ENCODE measurements around the gene SPNS1.
A peak's percentile ranks its signal among the peaks of the same experiment; 100 is the strongest.

Gene SPNS1

DNA sequence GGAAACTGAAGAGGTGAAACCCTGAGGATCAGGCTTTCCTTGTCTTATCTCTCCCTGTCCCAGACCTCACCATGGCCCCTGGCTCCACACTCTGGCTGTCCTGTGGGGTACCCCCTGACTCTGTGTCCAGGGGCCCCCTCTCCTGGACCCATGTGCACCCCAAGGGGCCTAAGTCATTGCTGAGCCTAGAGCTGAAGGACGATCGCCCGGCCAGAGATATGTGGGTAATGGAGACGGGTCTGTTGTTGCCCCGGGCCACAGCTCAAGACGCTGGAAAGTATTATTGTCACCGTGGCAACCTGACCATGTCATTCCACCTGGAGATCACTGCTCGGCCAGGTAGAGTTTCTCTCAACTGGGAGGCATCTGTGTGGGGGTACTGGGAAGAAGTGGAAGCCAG is 41.4 kb upstream of the SPNS1 start:
- H3K27ac ChIP-seq (replicated peaks; ENCODE audit: low read length): no peak overlapping the region
- no peak overlapping the region for H3K9ac ChIP-seq (ENCODE audit: low read depth, low read length, poor library complexity)
- no peak overlapping the region for H3K23ac ChIP-seq (ENCODE audit: low read depth, low read length, poor library complexity)
- H2AFZ ChIP-seq (ENCODE audit: low read length): peak overlapping the region; percentile 41
- peak overlapping the region; percentile 49 for H4K91ac ChIP-seq (ENCODE audit: low read depth, low read length, poor library complexity)
- no peak for DNase-seq (ENCODE audit: low spot score)
- H3K4me2 ChIP-seq (ENCODE audit: insufficient read depth, low read length, poor library complexity, severe bottlenecking): no peak overlapping the region
- WGBS, 2 donors (ENCODE audit: extremely low coverage in 2 of 2, insufficient read length in 2 of 2, insufficient replicate concordance in 1 of 2): no CpG with 5 or more reads among the region's 8 CpGs
- no peaks in the 10 kb centered on the region for H3K36me3 ChIP-seq (replicated peaks in 1 of 2; ENCODE audit: control insufficient read depth in 2 of 2, insufficient read depth in 2 of 2, low read length in 2 of 2)
- H3K4me1 ChIP-seq (ENCODE audit: control insufficient read depth in 2 of 2, insufficient read depth in 1 of 2, low read depth in 1 of 2, low read length in 2 of 2): peaks cover 4% of the 10 kb centered on the region in 2 donors
- peak overlapping the region; percentile 50 for H2BK12ac ChIP-seq (ENCODE audit: low read length)
- H2BK120ac ChIP-seq (ENCODE audit: low read depth, low read length): peak overlapping the region; percentile 37
- H3K4ac ChIP-seq (ENCODE audit: low read length): no peak overlapping the region
- H3K4me3 ChIP-seq (ENCODE audit: low read length in 2 of 2): no peak overlapping the region
- H4K8ac ChIP-seq (ENCODE audit: low read depth, low read length): no peak overlapping the region
- H3K9me3 ChIP-seq (replicated peaks in 1 of 2; ENCODE audit: control insufficient read depth in 2 of 2, insufficient read depth in 1 of 2, low read depth in 1 of 2, low read length in 2 of 2): no peaks in the 10 kb centered on the region
- H2BK15ac ChIP-seq (ENCODE audit: low read length): peak overlapping the region; percentile 96
- peak overlapping the region; percentile 33 for H2BK5ac ChIP-seq (ENCODE audit: low read length)
- H3K18ac ChIP-seq (ENCODE audit: low read length): peak overlapping the region; percentile 77
- H3K27me3 ChIP-seq (ENCODE audit: control insufficient read depth in 3 of 3, insufficient read depth in 3 of 3, low read depth in 1 of 3, low read length in 3 of 3): no peaks in the 10 kb centered on the region
- no peak overlapping the region for H3K14ac ChIP-seq (ENCODE audit: low read length)
- H2AK5ac ChIP-seq (ENCODE audit: low read depth, low read length): peak overlapping the region; percentile 58
- H3K79me1 ChIP-seq (ENCODE audit: low read depth, low read length): no peaks in the 10 kb centered on the region

- Histone ChIP-seq H3K14ac (ENCODE audit: low read length) (no peak overlapping the region), H3K36me3 (replicated peaks in 1 of 2; ENCODE audit: control insufficient read depth in 2 of 2, insufficient read depth in 2 of 2, low read length in 2 of 2) (no peaks in the 10 kb centered on the region), H4K91ac (ENCODE audit: low read depth, low read length, poor library complexity) (no peak overlapping the region), H3K79me1 (ENCODE audit: low read depth, low read length) (no peaks in the 10 kb centered on the region), H2BK15ac (ENCODE audit: low read length) (no peak overlapping the region), H2BK5ac (ENCODE audit: low read length) (no peak overlapping the region), H3K27ac (replicated peaks; ENCODE audit: low read length) (no peak overlapping the region), H2AK5ac (ENCODE audit: low read depth, low read length) (no peak overlapping the region), H3K23ac (ENCODE audit: low read depth, low read length, poor library complexity) (no peak overlapping the region), H2AFZ (ENCODE audit: low read length) (no peak overlapping the region), H2BK120ac (ENCODE audit: low read depth, low read length) (no peak overlapping the region), H2BK12ac (ENCODE audit: low read length) (peak overlapping the region; percentile 8), H4K8ac (ENCODE audit: low read depth, low read length) (no peak overlapping the region), H3K9me3 (replicated peaks in 1 of 2; ENCODE audit: control insufficient read depth in 2 of 2, insufficient read depth in 1 of 2, low read depth in 1 of 2, low read length in 2 of 2) (no peaks in the 10 kb centered on the region), H3K4me1 (ENCODE audit: control insufficient read depth in 2 of 2, insufficient read depth in 1 of 2, low read depth in 1 of 2, low read length in 2 of 2) (peaks cover 4% of the 10 kb centered on the region in 2 donors), H3K4me2 (ENCODE audit: insufficient read depth, low read length, poor library complexity, severe bottlenecking) (no peak overlapping the region), H3K4ac (ENCODE audit: low read length) (no peak overlapping the region), H3K27me3 (ENCODE audit: control insufficient read depth in 3 of 3, insufficient read depth in 3 of 3, low read depth in 1 of 3, low read length in 3 of 3) (no peaks in the 10 kb centered on the region), H3K9ac (ENCODE audit: low read depth, low read length, poor library complexity) (no peak overlapping the region), H3K18ac (ENCODE audit: low read length) (no peak overlapping the region), H3K4me3 (ENCODE audit: low read length in 2 of 2) (no peak overlapping the region)
- no peak for DNase-seq (ENCODE audit: low spot score)
- WGBS, 2 donors (ENCODE audit: extremely low coverage in 2 of 2, insufficient read length in 2 of 2, insufficient replicate concordance in 1 of 2): no CpG with 5 or more reads among the region's 4 CpGs
Measured at GRCh38 chr16:28935346-28935745, 39.2 kb upstream of the SPNS1 start.

DNA sequence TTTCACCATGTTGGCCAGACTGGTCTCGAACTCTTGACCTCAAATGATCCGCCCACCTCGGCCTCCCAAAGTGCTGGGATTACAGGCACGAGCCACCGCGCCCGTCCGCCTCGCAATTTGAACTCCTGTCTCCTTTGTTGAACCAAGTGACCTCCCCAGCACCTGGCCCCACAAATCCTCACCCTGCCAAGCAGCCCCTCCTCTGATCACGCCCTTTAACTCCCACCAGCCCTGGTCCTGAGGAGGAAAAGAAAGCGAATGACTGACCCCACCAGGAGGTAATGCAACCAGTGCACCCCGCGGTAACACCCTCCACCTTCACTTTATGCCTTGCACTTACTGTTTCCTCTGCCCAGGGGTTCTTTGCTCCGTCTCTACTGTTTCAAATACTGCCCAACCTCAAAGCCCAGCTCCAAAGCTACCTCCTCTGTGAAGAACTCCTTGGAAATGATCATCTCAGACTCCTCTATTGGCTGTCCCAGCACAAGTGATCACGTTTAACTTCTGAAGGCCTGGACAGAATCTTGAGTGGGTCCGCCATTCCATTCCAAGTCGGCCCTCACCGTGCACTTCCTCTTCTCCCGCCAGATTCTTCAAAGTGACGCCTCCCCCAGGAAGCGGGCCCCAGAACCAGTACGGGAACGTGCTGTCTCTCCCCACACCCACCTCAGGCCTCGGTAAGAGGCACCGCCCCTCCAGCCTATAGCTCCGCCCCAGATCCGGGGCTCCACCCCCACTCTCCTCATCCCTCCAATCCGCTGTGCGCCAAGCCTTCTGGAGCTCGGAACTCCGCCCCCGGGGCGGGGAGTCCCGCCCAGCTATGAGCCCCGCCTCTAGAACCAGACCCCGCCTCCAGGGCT is 38.4 kb upstream of the SPNS1 start:
- H3K27ac ChIP-seq (replicated peaks; ENCODE audit: low read length): no peak overlapping the region
- DNase-seq (ENCODE audit: low spot score): no peak
- H2BK12ac ChIP-seq (ENCODE audit: low read length): no peak overlapping the region
- H3K9ac ChIP-seq (ENCODE audit: low read depth, low read length, poor library complexity): no peak overlapping the region
- no peak overlapping the region for H3K4ac ChIP-seq (ENCODE audit: low read length)
- no peak overlapping the region for H3K4me3 ChIP-seq (ENCODE audit: low read length in 2 of 2)
- no peak overlapping the region for H3K4me2 ChIP-seq (ENCODE audit: insufficient read depth, low read length, poor library complexity, severe bottlenecking)
- H3K23ac ChIP-seq (ENCODE audit: low read depth, low read length, poor library complexity): no peak overlapping the region
- no peak overlapping the region for H2BK120ac ChIP-seq (ENCODE audit: low read depth, low read length)
- H3K36me3 ChIP-seq (replicated peaks in 1 of 2; ENCODE audit: control insufficient read depth in 2 of 2, insufficient read depth in 2 of 2, low read length in 2 of 2): no peaks in the 10 kb centered on the region
- H3K27me3 ChIP-seq (ENCODE audit: control insufficient read depth in 3 of 3, insufficient read depth in 3 of 3, low read depth in 1 of 3, low read length in 3 of 3): no peaks in the 10 kb centered on the region
- no peak overlapping the region for H4K91ac ChIP-seq (ENCODE audit: low read depth, low read length, poor library complexity)
- no CpG with 5 or more reads among the region's 36 CpGs for WGBS, 2 donors (ENCODE audit: extremely low coverage in 2 of 2, insufficient read length in 2 of 2, insufficient replicate concordance in 1 of 2)
- H4K8ac ChIP-seq (ENCODE audit: low read depth, low read length): no peak overlapping the region
- no peaks in the 10 kb centered on the region for H3K79me1 ChIP-seq (ENCODE audit: low read depth, low read length)
- H2BK5ac ChIP-seq (ENCODE audit: low read length): no peak overlapping the region
- H3K9me3 ChIP-seq (replicated peaks in 1 of 2; ENCODE audit: control insufficient read depth in 2 of 2, insufficient read depth in 1 of 2, low read depth in 1 of 2, low read length in 2 of 2): no peaks in the 10 kb centered on the region
- peak overlapping the region; percentile 21 for H2BK15ac ChIP-seq (ENCODE audit: low read length)
- peaks cover 0 to under 1% of the 10 kb centered on the region in 2 donors for H3K4me1 ChIP-seq (ENCODE audit: control insufficient read depth in 2 of 2, insufficient read depth in 1 of 2, low read depth in 1 of 2, low read length in 2 of 2)
- H2AFZ ChIP-seq (ENCODE audit: low read length): peak overlapping the region; percentile 51
- H3K18ac ChIP-seq (ENCODE audit: low read length): peak overlapping the region; percentile 44
- no peak overlapping the region for H3K14ac ChIP-seq (ENCODE audit: low read length)
- no peak overlapping the region for H2AK5ac ChIP-seq (ENCODE audit: low read depth, low read length)

DNA sequence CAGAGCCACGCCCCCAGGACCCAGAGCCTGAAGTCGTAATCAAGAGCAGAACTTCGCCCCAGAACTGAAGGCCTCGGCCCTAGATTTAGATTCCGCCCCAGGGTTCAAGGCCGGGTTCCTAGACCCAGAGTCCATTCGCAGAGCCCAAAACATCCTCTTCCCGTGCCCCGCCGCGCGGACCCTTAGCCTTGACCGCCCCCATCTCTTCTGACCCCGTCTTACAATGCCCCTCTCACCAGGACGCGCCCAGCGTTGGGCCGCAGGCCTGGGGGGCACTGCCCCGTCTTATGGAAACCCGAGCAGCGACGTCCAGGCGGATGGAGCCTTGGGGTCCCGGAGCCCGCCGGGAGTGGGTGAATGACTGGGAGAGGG is 37.8 kb upstream of the SPNS1 start:
- no peak overlapping the region for H3K4me3 ChIP-seq (ENCODE audit: low read length in 2 of 2)
- H4K91ac ChIP-seq (ENCODE audit: low read depth, low read length, poor library complexity): no peak overlapping the region
- H3K9me3 ChIP-seq (replicated peaks in 1 of 2; ENCODE audit: control insufficient read depth in 2 of 2, insufficient read depth in 1 of 2, low read depth in 1 of 2, low read length in 2 of 2): no peaks in the 10 kb centered on the region
- H3K4me2 ChIP-seq (ENCODE audit: insufficient read depth, low read length, poor library complexity, severe bottlenecking): no peak overlapping the region
- no peaks in the 10 kb centered on the region for H3K4me1 ChIP-seq (ENCODE audit: control insufficient read depth in 2 of 2, insufficient read depth in 1 of 2, low read depth in 1 of 2, low read length in 2 of 2)
- DNase-seq (ENCODE audit: low spot score): no peak
- H2BK12ac ChIP-seq (ENCODE audit: low read length): peak overlapping the region; percentile 88
- H2AFZ ChIP-seq (ENCODE audit: low read length): no peak overlapping the region
- peak overlapping the region; percentile 92 for H2AK5ac ChIP-seq (ENCODE audit: low read depth, low read length)
- H2BK5ac ChIP-seq (ENCODE audit: low read length): no peak overlapping the region
- no peaks in the 10 kb centered on the region for H3K36me3 ChIP-seq (replicated peaks in 1 of 2; ENCODE audit: control insufficient read depth in 2 of 2, insufficient read depth in 2 of 2, low read length in 2 of 2)
- no peak overlapping the region for H3K23ac ChIP-seq (ENCODE audit: low read depth, low read length, poor library complexity)
- H3K79me1 ChIP-seq (ENCODE audit: low read depth, low read length): no peaks in the 10 kb centered on the region
- H3K9ac ChIP-seq (ENCODE audit: low read depth, low read length, poor library complexity): no peak overlapping the region
- H3K18ac ChIP-seq (ENCODE audit: low read length): no peak overlapping the region
- WGBS, 2 donors (ENCODE audit: extremely low coverage in 2 of 2, insufficient read length in 2 of 2, insufficient replicate concordance in 1 of 2): no CpG with 5 or more reads among the region's 26 CpGs
- H4K8ac ChIP-seq (ENCODE audit: low read depth, low read length): no peak overlapping the region
- peak overlapping the region; percentile 11 for H2BK120ac ChIP-seq (ENCODE audit: low read depth, low read length)
- H3K27ac ChIP-seq (replicated peaks; ENCODE audit: low read length): no peak overlapping the region
- H3K4ac ChIP-seq (ENCODE audit: low read length): peak overlapping the region; percentile 69
- no peaks in the 10 kb centered on the region for H3K27me3 ChIP-seq (ENCODE audit: control insufficient read depth in 3 of 3, insufficient read depth in 3 of 3, low read depth in 1 of 3, low read length in 3 of 3)
- peak overlapping the region; percentile 82 for H2BK15ac ChIP-seq (ENCODE audit: low read length)
- no peak overlapping the region for H3K14ac ChIP-seq (ENCODE audit: low read length)

All from neuronal stem cell (in vitro differentiated cells).